Measurements from ENCODE around the gene CDIPT. TPM values are rescaled to one million over a fixed set of nuclear protein-coding genes. Genes with fewer than 3 reads are reported as not detected.

The CDIPT gene
- total and polyA plus RNA-seq, 10 of the 15 experiments (the other 5 are each of a cell fraction or from before 2014, with no cell fraction given): 0.87 to 36.4 (median 27.1) TPM

DNA sequence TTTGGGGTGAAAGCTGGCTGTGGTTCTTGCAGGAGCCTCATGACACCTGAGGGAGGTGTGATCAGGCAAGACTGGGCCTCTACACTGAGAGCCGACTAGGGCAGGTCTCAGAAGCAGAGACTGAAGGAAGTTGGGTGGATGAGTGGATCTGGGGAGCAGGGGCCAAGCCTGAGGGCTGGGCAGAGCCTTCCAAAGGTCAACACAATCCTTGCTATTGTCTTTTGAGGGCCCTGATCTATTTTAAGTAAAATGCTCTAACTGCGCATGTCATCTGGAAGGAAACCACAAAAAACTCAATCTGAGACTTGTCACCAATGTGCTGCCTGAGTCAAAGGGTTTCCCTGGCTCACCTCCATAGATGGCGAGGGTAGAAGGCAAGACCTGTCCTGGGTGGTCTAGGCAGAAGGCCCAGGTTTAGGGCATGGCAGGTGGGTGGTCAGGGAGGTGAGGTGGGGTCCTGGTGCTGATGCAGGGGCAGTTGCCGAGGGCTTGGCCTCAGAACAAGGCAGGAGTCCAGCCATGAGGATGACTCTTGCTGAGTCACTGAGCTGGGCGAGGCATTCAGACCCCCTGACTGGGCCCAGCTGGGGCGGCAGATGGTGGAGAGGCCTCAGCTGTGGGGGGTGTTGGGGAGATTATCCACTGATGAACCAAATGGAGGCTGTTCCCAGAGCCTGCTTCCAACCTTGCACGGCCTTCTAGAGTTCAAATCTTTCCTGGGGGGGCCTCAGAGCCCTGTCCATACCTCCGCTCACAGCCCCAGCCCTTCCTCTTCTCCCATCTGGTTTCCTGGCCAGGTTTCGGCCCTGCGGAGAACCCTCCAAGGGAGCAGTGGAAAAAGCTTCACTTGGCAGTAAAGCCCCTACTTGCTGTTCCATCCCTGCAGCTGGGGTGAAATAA lies 37.6 kb downstream of the CDIPT start:
- H3K9ac ChIP-seq (ENCODE audit: control insufficient read depth, insufficient read depth, low read length): peak overlapping the region; percentile 46; the same call in 1 of the 2 replicates
- CTCF ChIA-PET: interaction anchor here (0.9 to 6.4 kb wide), 2 partner anchors 17 to 22 kb away, joined by 3 to 55 read pairs; no protein-coding TSS in a partner anchor
- SMC1A ChIA-PET (ENCODE audit: uncharacterized antibody, unreplicated experiment): interaction anchor here (1.3 to 1.6 kb wide), 2 partner anchors 9 to 23 kb away, joined by 3 to 12 read pairs; partner anchors contain the start of gene PAGR1
- POLR2A ChIA-PET: interaction anchor here (0.5 kb wide), 1 partner anchor 26 kb away, joined by 3 read pairs; no protein-coding TSS in a partner anchor
- H2AFZ ChIP-seq (ENCODE audit: control insufficient read depth, low read depth, low read length): no peak overlapping the region; the same call in 1 of the 2 replicates
- H3K27me3 ChIP-seq (replicated peaks in 1 of 2; ENCODE audit: control insufficient read depth in 2 of 2, insufficient read depth in 2 of 2, low read length in 1 of 2): no peaks in the 10 kb centered on the region
- RAD21 ChIA-PET (ENCODE audit: unreplicated experiment): interaction anchor here (0.6 to 1.4 kb wide), 4 partner anchors 13 to 23 kb away, joined by 3 to 4 read pairs (median 4); no protein-coding TSS in a partner anchor
- peak overlapping the region; percentile 70 for H3K4me2 ChIP-seq (ENCODE audit: control insufficient read depth, insufficient read depth)
- H3K4me3 ChIP-seq: no peak overlapping the region
- H4K20me1 ChIP-seq (ENCODE audit: control insufficient read depth, insufficient read depth): 0 out of 2 replicates have a peak, but pooled peaks cover 3% of the 10 kb centered on the region
- DNase-seq (ENCODE audit: low read depth, low spot score) (no peak), ATAC-seq (peak; percentile 56), FAIRE-seq (peak; percentile 78)
- peak overlapping the region; percentile 16 for H3K27ac ChIP-seq (ENCODE audit: control insufficient read depth, insufficient read depth)
- intact Hi-C loops (cut with micrococcal nuclease; ENCODE audit: unreplicated experiment): no loop called here
- in situ Hi-C loops (cut with MboI): no loop called here
- no peaks in the 10 kb centered on the region; a peak in 1 of 4 replicates for H3K36me3 ChIP-seq (ENCODE audit: control insufficient read depth in 2 of 2, insufficient read depth in 2 of 2, low read length in 1 of 2)
- no peaks in the 10 kb centered on the region for H3K9me3 ChIP-seq (replicated peaks; ENCODE audit: control insufficient read depth, insufficient read depth, low read length)
- H3K4me1 ChIP-seq (ENCODE audit: control insufficient read depth, insufficient read depth, low read length): peaks cover 11% of the 10 kb centered on the region
- BruUV-seq (replicated peaks): no TSS peak
- peaks cover 46% of the 10 kb centered on the region for H3K79me2 ChIP-seq (ENCODE audit: control insufficient read depth, insufficient read depth, low read length)
- WGBS (ENCODE audit: insufficient coverage, insufficient replicate concordance, low lambda C conversion rate, missing lambda C conversion rate): 42% methylated on average over 10 of the region's 10 CpGs
- TF ChIP-seq, protein P1, sequence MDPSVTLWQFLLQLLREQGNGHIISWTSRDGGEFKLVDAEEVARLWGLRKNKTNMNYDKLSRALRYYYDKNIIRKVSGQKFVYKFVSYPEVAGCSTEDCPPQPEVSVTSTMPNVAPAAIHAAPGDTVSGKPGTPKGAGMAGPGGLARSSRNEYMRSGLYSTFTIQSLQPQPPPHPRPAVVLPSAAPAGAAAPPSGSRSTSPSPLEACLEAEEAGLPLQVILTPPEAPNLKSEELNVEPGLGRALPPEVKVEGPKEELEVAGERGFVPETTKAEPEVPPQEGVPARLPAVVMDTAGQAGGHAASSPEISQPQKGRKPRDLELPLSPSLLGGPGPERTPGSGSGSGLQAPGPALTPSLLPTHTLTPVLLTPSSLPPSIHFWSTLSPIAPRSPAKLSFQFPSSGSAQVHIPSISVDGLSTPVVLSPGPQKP (IDR thresholded peaks at IDR 0.05; ENCODE audit: low read depth, low read length): no peak
- no peak for TF ChIP-seq PML (IDR thresholded peaks at IDR 0.05; ENCODE audit: low read length)
- peak; percentile 91 for TF ChIP-seq RUNX3 (IDR thresholded peaks at IDR 0.05; ENCODE audit: low read length)
- peak; percentile 44; the same call in 1 of the 2 replicates for TF ChIP-seq POLR2A (IDR thresholded peaks at IDR 0.05; ENCODE audit: low read depth, low read length)
- TF ChIP-seq, protein P2, sequence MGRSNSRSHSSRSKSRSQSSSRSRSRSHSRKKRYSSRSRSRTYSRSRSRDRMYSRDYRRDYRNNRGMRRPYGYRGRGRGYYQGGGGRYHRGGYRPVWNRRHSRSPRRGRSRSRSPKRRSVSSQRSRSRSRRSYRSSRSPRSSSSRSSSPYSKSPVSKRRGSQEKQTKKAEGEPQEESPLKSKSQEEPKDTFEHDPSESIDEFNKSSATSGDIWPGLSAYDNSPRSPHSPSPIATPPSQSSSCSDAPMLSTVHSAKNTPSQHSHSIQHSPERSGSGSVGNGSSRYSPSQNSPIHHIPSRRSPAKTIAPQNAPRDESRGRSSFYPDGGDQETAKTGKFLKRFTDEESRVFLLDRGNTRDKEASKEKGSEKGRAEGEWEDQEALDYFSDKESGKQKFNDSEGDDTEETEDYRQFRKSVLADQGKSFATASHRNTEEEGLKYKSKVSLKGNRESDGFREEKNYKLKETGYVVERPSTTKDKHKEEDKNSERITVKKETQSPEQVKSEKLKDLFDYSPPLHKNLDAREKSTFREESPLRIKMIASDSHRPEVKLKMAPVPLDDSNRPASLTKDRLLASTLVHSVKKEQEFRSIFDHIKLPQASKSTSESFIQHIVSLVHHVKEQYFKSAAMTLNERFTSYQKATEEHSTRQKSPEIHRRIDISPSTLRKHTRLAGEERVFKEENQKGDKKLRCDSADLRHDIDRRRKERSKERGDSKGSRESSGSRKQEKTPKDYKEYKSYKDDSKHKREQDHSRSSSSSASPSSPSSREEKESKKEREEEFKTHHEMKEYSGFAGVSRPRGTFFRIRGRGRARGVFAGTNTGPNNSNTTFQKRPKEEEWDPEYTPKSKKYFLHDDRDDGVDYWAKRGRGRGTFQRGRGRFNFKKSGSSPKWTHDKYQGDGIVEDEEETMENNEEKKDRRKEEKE (IDR thresholded peaks at IDR 0.05): no peak
- TF ChIP-seq NR2C1 (IDR thresholded peaks at IDR 0.05): no peak
- TF ChIP-seq MEF2B (IDR thresholded peaks at IDR 0.05; ENCODE audit: partially characterized antibody, poor library complexity, severe bottlenecking): peak; percentile 13
- TF ChIP-seq, protein P3, sequence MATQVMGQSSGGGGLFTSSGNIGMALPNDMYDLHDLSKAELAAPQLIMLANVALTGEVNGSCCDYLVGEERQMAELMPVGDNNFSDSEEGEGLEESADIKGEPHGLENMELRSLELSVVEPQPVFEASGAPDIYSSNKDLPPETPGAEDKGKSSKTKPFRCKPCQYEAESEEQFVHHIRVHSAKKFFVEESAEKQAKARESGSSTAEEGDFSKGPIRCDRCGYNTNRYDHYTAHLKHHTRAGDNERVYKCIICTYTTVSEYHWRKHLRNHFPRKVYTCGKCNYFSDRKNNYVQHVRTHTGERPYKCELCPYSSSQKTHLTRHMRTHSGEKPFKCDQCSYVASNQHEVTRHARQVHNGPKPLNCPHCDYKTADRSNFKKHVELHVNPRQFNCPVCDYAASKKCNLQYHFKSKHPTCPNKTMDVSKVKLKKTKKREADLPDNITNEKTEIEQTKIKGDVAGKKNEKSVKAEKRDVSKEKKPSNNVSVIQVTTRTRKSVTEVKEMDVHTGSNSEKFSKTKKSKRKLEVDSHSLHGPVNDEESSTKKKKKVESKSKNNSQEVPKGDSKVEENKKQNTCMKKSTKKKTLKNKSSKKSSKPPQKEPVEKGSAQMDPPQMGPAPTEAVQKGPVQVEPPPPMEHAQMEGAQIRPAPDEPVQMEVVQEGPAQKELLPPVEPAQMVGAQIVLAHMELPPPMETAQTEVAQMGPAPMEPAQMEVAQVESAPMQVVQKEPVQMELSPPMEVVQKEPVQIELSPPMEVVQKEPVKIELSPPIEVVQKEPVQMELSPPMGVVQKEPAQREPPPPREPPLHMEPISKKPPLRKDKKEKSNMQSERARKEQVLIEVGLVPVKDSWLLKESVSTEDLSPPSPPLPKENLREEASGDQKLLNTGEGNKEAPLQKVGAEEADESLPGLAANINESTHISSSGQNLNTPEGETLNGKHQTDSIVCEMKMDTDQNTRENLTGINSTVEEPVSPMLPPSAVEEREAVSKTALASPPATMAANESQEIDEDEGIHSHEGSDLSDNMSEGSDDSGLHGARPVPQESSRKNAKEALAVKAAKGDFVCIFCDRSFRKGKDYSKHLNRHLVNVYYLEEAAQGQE (IDR thresholded peaks at IDR 0.05; ENCODE audit: low read depth, low read length): no peak
- TF ChIP-seq JUNB (IDR thresholded peaks at IDR 0.05): peak; percentile 66
- TF ChIP-seq YY1 (IDR thresholded peaks at IDR 0.05; ENCODE audit: low read depth, low read length): peak; percentile 50; the same call in 1 of the 2 replicates
- 0 out of 3 replicates have a peak, but pooled peaks have one; percentile 11 for TF ChIP-seq POU2F2 (IDR thresholded peaks at IDR 0.05; ENCODE audit: borderline replicate concordance, low read depth, low read length)
- TF ChIP-seq ASH2L (IDR thresholded peaks at IDR 0.05; ENCODE audit: borderline replicate concordance, low read depth): no peak
- TF ChIP-seq SRF (IDR thresholded peaks at IDR 0.05; ENCODE audit: low read depth in 2 of 2, low read length in 2 of 2): peak in 1 of 2 experiments; percentile 44; a peak in 1 of 4 replicates
- no peak for TF ChIP-seq IKZF2 (IDR thresholded peaks at IDR 0.05)
- no peak for TF ChIP-seq SP1 (IDR thresholded peaks at IDR 0.05; ENCODE audit: low read depth, low read length)
